ENCODE data around the gene ADAM12.

The ADAM12 gene

DNA sequence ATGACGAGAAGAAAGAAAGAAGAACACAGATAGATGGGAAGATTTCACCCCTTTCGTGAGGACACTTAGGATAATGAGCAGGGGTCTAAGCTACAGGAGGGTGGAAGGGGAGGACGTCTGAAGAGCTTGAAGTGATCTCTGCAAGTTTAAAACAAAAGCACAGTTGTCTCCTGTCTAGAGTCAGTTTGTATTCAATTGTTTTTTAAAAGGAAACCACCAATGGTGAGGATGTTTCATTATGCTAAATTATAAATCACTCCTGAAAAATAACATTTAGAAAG, 85.9 kb downstream of the ADAM12 start:
- TF ChIP-seq, protein P1, sequence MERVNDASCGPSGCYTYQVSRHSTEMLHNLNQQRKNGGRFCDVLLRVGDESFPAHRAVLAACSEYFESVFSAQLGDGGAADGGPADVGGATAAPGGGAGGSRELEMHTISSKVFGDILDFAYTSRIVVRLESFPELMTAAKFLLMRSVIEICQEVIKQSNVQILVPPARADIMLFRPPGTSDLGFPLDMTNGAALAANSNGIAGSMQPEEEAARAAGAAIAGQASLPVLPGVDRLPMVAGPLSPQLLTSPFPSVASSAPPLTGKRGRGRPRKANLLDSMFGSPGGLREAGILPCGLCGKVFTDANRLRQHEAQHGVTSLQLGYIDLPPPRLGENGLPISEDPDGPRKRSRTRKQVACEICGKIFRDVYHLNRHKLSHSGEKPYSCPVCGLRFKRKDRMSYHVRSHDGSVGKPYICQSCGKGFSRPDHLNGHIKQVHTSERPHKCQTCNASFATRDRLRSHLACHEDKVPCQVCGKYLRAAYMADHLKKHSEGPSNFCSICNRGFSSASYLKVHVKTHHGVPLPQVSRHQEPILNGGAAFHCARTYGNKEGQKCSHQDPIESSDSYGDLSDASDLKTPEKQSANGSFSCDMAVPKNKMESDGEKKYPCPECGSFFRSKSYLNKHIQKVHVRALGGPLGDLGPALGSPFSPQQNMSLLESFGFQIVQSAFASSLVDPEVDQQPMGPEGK (CRISPR knock-in tag; IDR thresholded peaks at IDR 0.05; ENCODE audit: borderline replicate concordance): no peak
- TF ChIP-seq RARB (CRISPR knock-in tag; IDR thresholded peaks at IDR 0.05): no peak
- TF ChIP-seq SNAI2 (CRISPR knock-in tag; IDR thresholded peaks at IDR 0.05): no peak
- no peak for TF ChIP-seq ARNTL (CRISPR knock-in tag; IDR thresholded peaks at IDR 0.05; ENCODE audit: borderline replicate concordance, low read depth)
- ATAC-seq: no peak

- ATAC-seq: no peak
- no peak for TF ChIP-seq ESRRG (CRISPR knock-in tag; IDR thresholded peaks at IDR 0.05)
- TF ChIP-seq TOX (CRISPR knock-in tag; IDR thresholded peaks at IDR 0.05; ENCODE audit: borderline replicate concordance): no peak
- TF ChIP-seq ZNF70 (CRISPR knock-in tag; IDR thresholded peaks at IDR 0.05): no peak
- no peak for TF ChIP-seq BACH2 (CRISPR knock-in tag; IDR thresholded peaks at IDR 0.05; ENCODE audit: borderline replicate concordance)
- TF ChIP-seq SNAI2 (CRISPR knock-in tag; IDR thresholded peaks at IDR 0.05): no peak
- no peak for TF ChIP-seq CSDC2 (CRISPR knock-in tag; IDR thresholded peaks at IDR 0.05)
- no peak for TF ChIP-seq ZFP3 (CRISPR knock-in tag; IDR thresholded peaks at IDR 0.05)
- TF ChIP-seq PPARA (CRISPR knock-in tag; IDR thresholded peaks at IDR 0.05; ENCODE audit: borderline replicate concordance): no peak
- no peak for TF ChIP-seq OSR1 (CRISPR knock-in tag; IDR thresholded peaks at IDR 0.05)
- TF ChIP-seq RARB (CRISPR knock-in tag; IDR thresholded peaks at IDR 0.05): no peak
- TF ChIP-seq TCF4 (CRISPR knock-in tag; IDR thresholded peaks at IDR 0.05; ENCODE audit: borderline replicate concordance): no peak
- TF ChIP-seq, protein P2, sequence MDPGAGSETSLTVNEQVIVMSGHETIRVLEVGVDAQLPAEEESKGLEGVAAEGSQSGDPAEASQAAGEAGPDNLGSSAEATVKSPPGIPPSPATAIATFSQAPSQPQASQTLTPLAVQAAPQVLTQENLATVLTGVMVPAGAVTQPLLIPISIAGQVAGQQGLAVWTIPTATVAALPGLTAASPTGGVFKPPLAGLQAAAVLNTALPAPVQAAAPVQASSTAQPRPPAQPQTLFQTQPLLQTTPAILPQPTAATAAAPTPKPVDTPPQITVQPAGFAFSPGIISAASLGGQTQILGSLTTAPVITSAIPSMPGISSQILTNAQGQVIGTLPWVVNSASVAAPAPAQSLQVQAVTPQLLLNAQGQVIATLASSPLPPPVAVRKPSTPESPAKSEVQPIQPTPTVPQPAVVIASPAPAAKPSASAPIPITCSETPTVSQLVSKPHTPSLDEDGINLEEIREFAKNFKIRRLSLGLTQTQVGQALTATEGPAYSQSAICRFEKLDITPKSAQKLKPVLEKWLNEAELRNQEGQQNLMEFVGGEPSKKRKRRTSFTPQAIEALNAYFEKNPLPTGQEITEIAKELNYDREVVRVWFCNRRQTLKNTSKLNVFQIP (CRISPR knock-in tag; IDR thresholded peaks at IDR 0.05; ENCODE audit: borderline replicate concordance, low read depth): no peak
- TF ChIP-seq ISL1 (CRISPR knock-in tag; IDR thresholded peaks at IDR 0.05): no peak
- TF ChIP-seq CREB5 (CRISPR knock-in tag; IDR thresholded peaks at IDR 0.05; ENCODE audit: low read depth): no peak
- TF ChIP-seq, protein P1 (CRISPR knock-in tag; IDR thresholded peaks at IDR 0.05; ENCODE audit: borderline replicate concordance): no peak
- TF ChIP-seq, protein P3, sequence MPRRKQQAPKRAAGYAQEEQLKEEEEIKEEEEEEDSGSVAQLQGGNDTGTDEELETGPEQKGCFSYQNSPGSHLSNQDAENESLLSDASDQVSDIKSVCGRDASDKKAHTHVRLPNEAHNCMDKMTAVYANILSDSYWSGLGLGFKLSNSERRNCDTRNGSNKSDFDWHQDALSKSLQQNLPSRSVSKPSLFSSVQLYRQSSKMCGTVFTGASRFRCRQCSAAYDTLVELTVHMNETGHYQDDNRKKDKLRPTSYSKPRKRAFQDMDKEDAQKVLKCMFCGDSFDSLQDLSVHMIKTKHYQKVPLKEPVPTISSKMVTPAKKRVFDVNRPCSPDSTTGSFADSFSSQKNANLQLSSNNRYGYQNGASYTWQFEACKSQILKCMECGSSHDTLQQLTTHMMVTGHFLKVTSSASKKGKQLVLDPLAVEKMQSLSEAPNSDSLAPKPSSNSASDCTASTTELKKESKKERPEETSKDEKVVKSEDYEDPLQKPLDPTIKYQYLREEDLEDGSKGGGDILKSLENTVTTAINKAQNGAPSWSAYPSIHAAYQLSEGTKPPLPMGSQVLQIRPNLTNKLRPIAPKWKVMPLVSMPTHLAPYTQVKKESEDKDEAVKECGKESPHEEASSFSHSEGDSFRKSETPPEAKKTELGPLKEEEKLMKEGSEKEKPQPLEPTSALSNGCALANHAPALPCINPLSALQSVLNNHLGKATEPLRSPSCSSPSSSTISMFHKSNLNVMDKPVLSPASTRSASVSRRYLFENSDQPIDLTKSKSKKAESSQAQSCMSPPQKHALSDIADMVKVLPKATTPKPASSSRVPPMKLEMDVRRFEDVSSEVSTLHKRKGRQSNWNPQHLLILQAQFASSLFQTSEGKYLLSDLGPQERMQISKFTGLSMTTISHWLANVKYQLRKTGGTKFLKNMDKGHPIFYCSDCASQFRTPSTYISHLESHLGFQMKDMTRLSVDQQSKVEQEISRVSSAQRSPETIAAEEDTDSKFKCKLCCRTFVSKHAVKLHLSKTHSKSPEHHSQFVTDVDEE (CRISPR knock-in tag; IDR thresholded peaks at IDR 0.05): no peak
- TF ChIP-seq ARNTL (CRISPR knock-in tag; IDR thresholded peaks at IDR 0.05; ENCODE audit: borderline replicate concordance, low read depth): no peak
Observed at GRCh38 chr10:126301701-126302475, 86.4 kb downstream of the ADAM12 start.

DNA sequence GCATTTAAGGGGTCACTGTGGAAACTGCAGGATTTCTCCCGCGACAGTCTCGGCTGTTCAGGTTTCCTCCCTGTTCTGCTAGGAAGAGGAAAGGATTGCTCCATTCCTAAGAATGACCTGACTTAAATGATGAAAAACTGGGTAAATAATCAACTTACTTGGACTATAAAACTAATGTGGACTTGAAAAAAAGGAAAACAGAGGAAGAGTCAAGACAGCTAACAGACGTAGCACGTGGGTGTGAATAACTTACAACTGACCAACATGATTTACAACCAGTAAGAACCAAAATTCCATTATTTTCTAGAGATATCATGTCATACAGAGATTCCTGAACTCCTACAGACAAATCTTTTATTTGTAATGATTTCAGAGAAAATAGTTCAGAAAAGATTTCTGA, 93.8 kb downstream of the ADAM12 start:
- TF ChIP-seq ZNF8 (CRISPR knock-in tag; IDR thresholded peaks at IDR 0.05) (no peak), ZFP3 (CRISPR knock-in tag; IDR thresholded peaks at IDR 0.05) (no peak), ESRRG (CRISPR knock-in tag; IDR thresholded peaks at IDR 0.05) (no peak)
- TF ChIP-seq, protein P3 (CRISPR knock-in tag; IDR thresholded peaks at IDR 0.05): no peak
- no peak for ATAC-seq
